ENCODE results near the gene TP53. TPM values are rescaled to one million over a fixed set of nuclear protein-coding genes. Genes with fewer than 3 reads are reported as not detected.

Gene TP53
- polyA plus RNA-seq, 1 donor from 2014 or later: 13.8 TPM

- Histone ChIP-seq H2AFZ (ENCODE audit: low read depth, low read length) (peak within 1 kb of the TSS; percentile 65), H3K27ac (ENCODE audit: low read length) (peak within 1 kb of the TSS; percentile 81), H3K4me3 (ENCODE audit: low read length) (peak within 1 kb of the TSS; percentile 77), H3K36me3 (ENCODE audit: insufficient read depth, low read length) (no peaks in the 10 kb centered on the region), H3K9me2 (ENCODE audit: insufficient read depth, low read length) (no peaks in the 10 kb centered on the region), H3K4me2 (ENCODE audit: low read length) (peak within 1 kb of the TSS; percentile 81), H4K20me1 (ENCODE audit: insufficient read depth) (no peaks in the 10 kb centered on the region), H3K9me3 (ENCODE audit: low read length) (no peaks in the 10 kb centered on the region), H3K79me2 (replicated peaks; ENCODE audit: insufficient read depth, low read length) (peaks cover 6% of the 10 kb centered on the region), H3K9ac (ENCODE audit: low read length) (peak within 1 kb of the TSS; percentile 81), H3K27me3 (ENCODE audit: insufficient read depth, low read depth, low read length) (no peaks in the 10 kb centered on the region), H3F3A (ENCODE audit: insufficient read depth, low read length, poor library complexity, severe bottlenecking) (peaks cover 10% of the 10 kb centered on the region)
- peak; percentile 51 for TF ChIP-seq MXI1 (conservative IDR thresholded peaks at IDR 0.05; ENCODE audit: poor library complexity, severe bottlenecking)
- peak; percentile 61 for TF ChIP-seq TAF1 (IDR thresholded peaks at IDR 0.05; ENCODE audit: low read depth)
- peak; percentile 80 for TF ChIP-seq POLR2AphosphoS5 (IDR thresholded peaks at IDR 0.05)
- TF ChIP-seq REST (IDR thresholded peaks at IDR 0.05; ENCODE audit: borderline replicate concordance): peak; percentile 50
- TF ChIP-seq EP300 (conservative IDR thresholded peaks at IDR 0.05; ENCODE audit: poor library complexity, severe bottlenecking): no peak
- peak; percentile 66 for TF ChIP-seq RAD21 (conservative IDR thresholded peaks at IDR 0.05)
- TF ChIP-seq SMC3 (conservative IDR thresholded peaks at IDR 0.05; ENCODE audit: poor library complexity): peak; percentile 73
- no peak for TF ChIP-seq EZH2 (IDR thresholded peaks at IDR 0.05; ENCODE audit: borderline replicate concordance, insufficient read depth, low read length, poor library complexity, severe bottlenecking)
- peak; percentile 74 for TF ChIP-seq CTCF (IDR thresholded peaks at IDR 0.05; ENCODE audit: poor library complexity, severe bottlenecking)
Measured at GRCh38 chr17:7716901-7717755, 29.8 kb upstream of the TP53 start, which contains the start of gene DNAH2. Gene DNAH2 (plus strand): TSS chr17:7717744. CDS start chr17:7719735, 1,991 bp downstream.

GRCh38 chr17:7715936-7716886 is 28.9 kb upstream of the TP53 start:
- no peaks in the 10 kb centered on the region for H3K9me2 ChIP-seq (ENCODE audit: insufficient read depth, low read length)
- H2AFZ ChIP-seq (ENCODE audit: low read depth, low read length): peak overlapping the region; percentile 19
- H3K4me2 ChIP-seq (ENCODE audit: low read length): peak overlapping the region; percentile 81
- H3F3A ChIP-seq (ENCODE audit: insufficient read depth, low read length, poor library complexity, severe bottlenecking): peaks cover 10% of the 10 kb centered on the region
- H3K9ac ChIP-seq (ENCODE audit: low read length): peak overlapping the region; percentile 81
- TF ChIP-seq REST (IDR thresholded peaks at IDR 0.05; ENCODE audit: borderline replicate concordance) (no peak), CTCF (IDR thresholded peaks at IDR 0.05; ENCODE audit: poor library complexity, severe bottlenecking) (no peak), SMC3 (conservative IDR thresholded peaks at IDR 0.05; ENCODE audit: poor library complexity) (no peak), POLR2AphosphoS5 (IDR thresholded peaks at IDR 0.05) (no peak), MXI1 (conservative IDR thresholded peaks at IDR 0.05; ENCODE audit: poor library complexity, severe bottlenecking) (no peak), RAD21 (conservative IDR thresholded peaks at IDR 0.05) (no peak), TAF1 (IDR thresholded peaks at IDR 0.05; ENCODE audit: low read depth) (no peak), EP300 (conservative IDR thresholded peaks at IDR 0.05; ENCODE audit: poor library complexity, severe bottlenecking) (no peak), EZH2 (IDR thresholded peaks at IDR 0.05; ENCODE audit: borderline replicate concordance, insufficient read depth, low read length, poor library complexity, severe bottlenecking) (no peak)
- H4K20me1 ChIP-seq (ENCODE audit: insufficient read depth): no peaks in the 10 kb centered on the region
- H3K36me3 ChIP-seq (ENCODE audit: insufficient read depth, low read length): no peaks in the 10 kb centered on the region
- no peaks in the 10 kb centered on the region for H3K9me3 ChIP-seq (ENCODE audit: low read length)
- H3K79me2 ChIP-seq (replicated peaks; ENCODE audit: insufficient read depth, low read length): peaks cover 6% of the 10 kb centered on the region
- no peaks in the 10 kb centered on the region for H3K27me3 ChIP-seq (ENCODE audit: insufficient read depth, low read depth, low read length)
- peak overlapping the region; percentile 77 for H3K4me3 ChIP-seq (ENCODE audit: low read length)
- H3K27ac ChIP-seq (ENCODE audit: low read length): peak overlapping the region; percentile 81

All from neural cell (in vitro differentiated cells).